DND-41 (cell line): ENCODE results near the gene UNC119.

Source experiments
- ATAC-seq: fragments of 200-7000 bp; cut with Tn5 transposase; 3 replicates; pipeline ENCODE4 v1.9.1; 2021; ENCODE audit warnings: low read depth; ENCODE audit not compliant: insufficient read depth
- DNase-seq: peaks from one replicate; pipeline ENCODE4 v3.0.0-alpha.2; 2020
- H2AFZ ChIP-seq: 2 replicates; pipeline ENCODE4 v1.6.0; 2012; ENCODE audit warnings: low read depth, low read length
- H3K27ac ChIP-seq: 2 replicates; pipeline ENCODE4 v1.5.1; 2012; ENCODE audit warnings: low read length, inconsistent platforms
- H3K27me3 ChIP-seq: fragments of 200-600 bp; sonication (generic); 2 replicates; pipeline ENCODE4 v1.6.0; 2012; ENCODE audit warnings: low read length, mild to moderate bottlenecking, inconsistent platforms; ENCODE audit not compliant: insufficient read depth, poor library complexity
- H3K36me3 ChIP-seq: 2 replicates; pipeline ENCODE4 v1.5.1; 2012; ENCODE audit warnings: low read length, inconsistent platforms; ENCODE audit not compliant: insufficient read depth
- H3K4me1 ChIP-seq: 2 replicates; pipeline ENCODE4 v1.5.1; 2012; ENCODE audit warnings: mild to moderate bottlenecking, low read length; ENCODE audit not compliant: insufficient read depth
- H3K4me2 ChIP-seq: 2 replicates; pipeline ENCODE4 v1.6.0; 2012; ENCODE audit warnings: mild to moderate bottlenecking, moderate library complexity, low read length, inconsistent platforms; ENCODE audit not compliant: insufficient read depth
- H3K4me3 ChIP-seq, 2 experiments: fragments of 200-600 bp in 1 of 2; shearing (Covaris generic) in 1 of 2; 2 replicates each; pipeline ENCODE4 v1.5.1; 2012 to 2016; ENCODE audit warnings: inconsistent platforms in 2 of 2, low read length in 2 of 2, mild to moderate bottlenecking in 2 of 2, low read depth in 1 of 2, moderate library complexity in 1 of 2
- H3K79me2 ChIP-seq: 2 replicates; pipeline ENCODE4 v1.6.0; 2012; ENCODE audit warnings: low read length, inconsistent platforms; ENCODE audit not compliant: insufficient read depth
- H3K9ac ChIP-seq: 2 replicates; pipeline ENCODE4 v1.6.0; 2012; ENCODE audit warnings: low read depth, mild to moderate bottlenecking, inconsistent platforms, low read length, moderate library complexity
- H3K9me3 ChIP-seq: 2 replicates; pipeline ENCODE4 v1.5.1; 2012; ENCODE audit warnings: low read length, moderate library complexity, mild to moderate bottlenecking, inconsistent platforms; ENCODE audit not compliant: insufficient read depth, severe bottlenecking
- H4K20me1 ChIP-seq: 2 replicates; pipeline ENCODE4 v1.6.0; 2012; ENCODE audit warnings: low read length; ENCODE audit not compliant: insufficient read depth
- EZH2 ChIP-seq: IDR thresholded peaks from 3 replicates; pipeline ENCODE4 v1.6.1; 2012; ENCODE audit warnings: borderline replicate concordance, low read depth, mild to moderate bottlenecking, moderate library complexity, low read length, inconsistent platforms; ENCODE audit not compliant: severe bottlenecking
- TF ChIP-seq, protein P1 (sequence below): IDR thresholded peaks from 2 replicates; pipeline ENCODE4 v1.5.1; 2012; ENCODE audit warnings: borderline replicate concordance, low read length, moderate library complexity, mild to moderate bottlenecking; ENCODE audit not compliant: poor library complexity, severe bottlenecking; ENCODE audit errors: extremely low read depth

UNC119 gene

DNA sequence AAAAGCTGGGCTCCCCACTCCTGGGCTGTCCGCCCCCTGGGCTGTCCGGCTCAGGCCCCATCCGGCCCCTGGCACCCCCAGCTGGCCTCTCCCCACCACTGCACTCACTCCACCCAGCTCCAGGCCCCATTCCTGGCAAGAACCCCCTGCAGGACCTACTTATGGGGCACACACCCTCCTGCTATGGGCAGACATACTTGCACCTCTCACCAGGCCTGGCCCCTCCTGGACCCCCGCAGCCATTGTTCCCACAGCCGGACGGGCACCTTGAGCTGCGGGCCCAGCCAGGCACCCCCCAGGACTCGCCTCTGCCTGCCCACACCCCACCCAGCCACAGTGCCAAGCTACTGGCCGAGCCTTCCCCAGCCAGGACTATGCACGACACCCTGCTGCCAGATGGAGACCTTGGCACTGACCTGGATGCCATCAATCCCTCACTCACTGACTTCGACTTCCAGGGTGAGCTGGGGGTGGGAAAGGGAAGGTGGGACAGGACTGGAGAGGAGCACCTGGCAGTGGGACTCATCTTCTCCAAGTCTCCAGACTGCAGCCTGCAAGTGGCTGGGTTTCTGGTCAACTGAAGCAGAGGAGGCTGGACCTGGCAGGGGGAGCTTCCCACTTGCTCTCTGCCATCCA is 17.6 kb downstream of the UNC119 start:
- Histone ChIP-seq H4K20me1 (no peaks in the 10 kb centered on the region; the same call in none of the 2 replicates), H3K4me2 (no peak overlapping the region), H3K4me3 (no peak overlapping the region), H2AFZ (no peak overlapping the region), H3K27me3 (peaks cover 20% of the 10 kb centered on the region), H3K9me3 (no peaks in the 10 kb centered on the region), H3K79me2 (no peaks in the 10 kb centered on the region), H3K4me1 (no peaks in the 10 kb centered on the region), H3K27ac (no peak overlapping the region), H3K9ac (no peak overlapping the region), H3K36me3 (no peaks in the 10 kb centered on the region)
- TF ChIP-seq, protein P1, sequence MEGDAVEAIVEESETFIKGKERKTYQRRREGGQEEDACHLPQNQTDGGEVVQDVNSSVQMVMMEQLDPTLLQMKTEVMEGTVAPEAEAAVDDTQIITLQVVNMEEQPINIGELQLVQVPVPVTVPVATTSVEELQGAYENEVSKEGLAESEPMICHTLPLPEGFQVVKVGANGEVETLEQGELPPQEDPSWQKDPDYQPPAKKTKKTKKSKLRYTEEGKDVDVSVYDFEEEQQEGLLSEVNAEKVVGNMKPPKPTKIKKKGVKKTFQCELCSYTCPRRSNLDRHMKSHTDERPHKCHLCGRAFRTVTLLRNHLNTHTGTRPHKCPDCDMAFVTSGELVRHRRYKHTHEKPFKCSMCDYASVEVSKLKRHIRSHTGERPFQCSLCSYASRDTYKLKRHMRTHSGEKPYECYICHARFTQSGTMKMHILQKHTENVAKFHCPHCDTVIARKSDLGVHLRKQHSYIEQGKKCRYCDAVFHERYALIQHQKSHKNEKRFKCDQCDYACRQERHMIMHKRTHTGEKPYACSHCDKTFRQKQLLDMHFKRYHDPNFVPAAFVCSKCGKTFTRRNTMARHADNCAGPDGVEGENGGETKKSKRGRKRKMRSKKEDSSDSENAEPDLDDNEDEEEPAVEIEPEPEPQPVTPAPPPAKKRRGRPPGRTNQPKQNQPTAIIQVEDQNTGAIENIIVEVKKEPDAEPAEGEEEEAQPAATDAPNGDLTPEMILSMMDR, result no peak
- no peak for TF ChIP-seq EZH2
- no peak for ATAC-seq
- DNase-seq, result no peak

DNA sequence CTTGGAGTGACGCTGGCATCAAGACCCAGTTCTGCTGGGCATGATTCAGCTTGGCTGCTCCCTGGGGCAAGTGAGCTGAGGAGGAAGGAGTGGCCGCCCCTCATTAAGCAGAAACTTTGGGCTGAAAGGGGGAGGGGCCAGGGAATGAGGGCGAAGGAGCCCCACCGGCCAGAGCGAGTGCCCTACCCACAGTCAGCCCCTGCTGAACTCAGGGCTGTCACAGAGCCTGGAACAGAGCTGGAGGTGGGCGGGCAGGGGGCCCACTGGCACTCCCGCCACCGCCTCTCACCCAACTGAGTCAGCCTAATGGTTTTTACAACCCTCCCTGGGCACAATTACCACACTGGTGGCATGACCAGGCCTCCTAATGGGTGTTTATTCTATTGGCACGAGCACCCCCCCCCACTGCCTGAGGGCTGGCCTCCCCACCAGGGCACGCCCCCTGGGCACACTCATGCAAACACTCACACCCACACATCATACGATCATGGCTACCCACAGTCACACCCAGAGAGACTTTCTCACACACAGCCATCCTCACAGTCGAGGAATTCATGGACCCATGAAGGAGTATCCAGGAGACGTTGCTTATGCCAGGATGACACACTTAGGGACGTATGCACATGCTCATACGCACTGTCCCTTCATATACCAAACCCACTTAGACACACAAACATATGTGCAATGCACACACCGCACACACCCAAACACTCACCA is 19.2 kb downstream of the UNC119 start:
- DNase-seq (no peak), ATAC-seq (no peak)
- no peaks in the 10 kb centered on the region for H3K4me1 ChIP-seq
- H3K4me3 ChIP-seq, result no peak overlapping the region
- H3K9ac ChIP-seq, result no peak overlapping the region
- TF ChIP-seq EZH2, result no peak
- TF ChIP-seq, protein P1, result no peak
- no peak overlapping the region for H3K4me2 ChIP-seq
- no peaks in the 10 kb centered on the region; the same call in none of the 2 replicates for H4K20me1 ChIP-seq
- H3K9me3 ChIP-seq, result no peaks in the 10 kb centered on the region
- H3K27ac ChIP-seq, result no peak overlapping the region
- H3K36me3 ChIP-seq, result no peaks in the 10 kb centered on the region
- peaks cover 20% of the 10 kb centered on the region for H3K27me3 ChIP-seq
- no peaks in the 10 kb centered on the region for H3K79me2 ChIP-seq
- H2AFZ ChIP-seq, result no peak overlapping the region

DNA sequence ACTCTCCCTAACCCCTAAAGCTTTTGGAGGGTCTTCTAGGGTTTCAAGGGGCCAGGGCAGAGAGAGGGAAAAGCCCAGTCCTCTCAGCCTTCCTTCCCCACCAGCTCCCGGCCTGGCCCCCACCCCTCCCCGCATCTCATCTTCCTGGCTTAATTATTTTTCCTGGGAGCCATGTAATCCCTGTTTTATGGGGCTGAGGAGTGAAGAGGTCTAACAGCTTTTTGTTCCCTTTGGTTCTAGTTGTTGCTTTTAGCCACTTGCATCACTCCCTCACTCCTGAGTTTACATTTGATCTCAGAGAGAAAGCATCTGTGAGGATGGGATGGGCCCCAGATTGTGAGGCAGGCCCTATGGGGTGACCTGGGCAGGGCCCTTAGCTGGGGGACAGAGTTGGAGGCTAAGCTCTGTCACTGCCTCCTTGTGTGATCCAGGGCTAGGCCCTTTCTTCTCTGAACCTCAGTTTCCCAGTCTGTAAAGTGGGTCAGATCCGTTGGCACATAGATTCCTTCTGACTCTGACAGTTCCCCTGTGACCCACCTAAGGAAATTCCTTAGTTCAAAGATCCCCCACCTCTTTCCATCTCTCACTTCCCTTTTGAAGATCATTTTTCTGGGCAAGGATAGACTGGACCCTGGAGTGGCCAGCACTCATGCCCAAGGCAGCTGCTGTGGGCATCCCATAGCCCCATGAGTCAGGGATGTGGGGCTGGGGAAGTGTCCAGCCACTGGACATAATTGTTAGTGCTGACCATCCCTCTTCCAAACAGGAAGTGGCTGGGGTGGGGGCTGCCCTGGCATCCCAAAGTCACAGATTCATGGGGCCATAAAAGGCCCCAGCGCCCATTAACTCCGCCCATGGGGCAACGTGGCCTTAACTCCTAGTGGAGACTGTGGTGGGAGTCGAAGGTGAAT is 20.1 kb downstream of the UNC119 start:
- Histone ChIP-seq H3K4me3 (no peak overlapping the region), H2AFZ (no peak overlapping the region), H3K27ac (no peak overlapping the region), H3K9me3 (no peaks in the 10 kb centered on the region), H3K79me2 (no peaks in the 10 kb centered on the region), H3K9ac (no peak overlapping the region), H3K36me3 (no peaks in the 10 kb centered on the region), H3K4me1 (no peaks in the 10 kb centered on the region), H3K4me2 (no peak overlapping the region), H4K20me1 (no peaks in the 10 kb centered on the region; the same call in none of the 2 replicates), H3K27me3 (peaks cover 19% of the 10 kb centered on the region)
- TF ChIP-seq, protein P1, result no peak
- TF ChIP-seq EZH2, result no peak
- ATAC-seq, result no peak
- no peak for DNase-seq
